HepG2 (cell line): Measurements from ENCODE around the gene ZNF157.

ENCODE experiments used
- CTCF ChIP-seq: sonication (generic); formaldehyde crosslinking; IDR thresholded peaks from 2 replicates; pipeline ENCODE4 v1.5.0; 2020; ENCODE audit warnings: mild to moderate bottlenecking, missing genetic modification reagents, moderate library complexity
- ERF ChIP-seq: IDR thresholded peaks from 2 replicates; pipeline ENCODE4 v1.6.1; 2018; ENCODE audit warnings: missing biosample characterization, missing genetic modification reagents
- RFX5 ChIP-seq: IDR thresholded peaks from 2 replicates; pipeline ENCODE4 v1.6.1; 2011; ENCODE audit warnings: low read depth, low read length, improper control_type of control experiment
- RNF2 ChIP-seq: fragments of 450-650 bp; conservative IDR thresholded peaks from 2 replicates; pipeline ENCODE4 v1.6.1; 2016; ENCODE audit warnings: low read depth

- TF ChIP-seq RFX5 (no peak), ERF (CRISPR knock-in tag) (no peak), RNF2 (no peak), CTCF (CRISPR knock-in tag) (no peak)
Measured at GRCh38 chrX:47446431-47446830, 76.1 kb downstream of the ZNF157 start.
